HCT116 (cell line): ENCODE measurements around the gene FBXO42. TPM values are rescaled to one million over a fixed set of nuclear protein-coding genes. Genes with fewer than 3 reads are reported as not detected.

Source experiments
- ATAC-seq: fragments of 200-7000 bp; cut with Tn5 transposase; 2 replicates; pipeline ENCODE4 v1.9.1; 2020; ENCODE audit warnings: mild to moderate bottlenecking, moderate library complexity
- BruUV-seq: library from RNA; stranded (reverse); fragments of 400-500 nt; replicated peaks from 2 replicates; lab custom pipeline; 2021; lab: Mats Ljungman, UMichigan
- CTCF ChIA-PET: fragments of 300-600 bp; sonication (Branson Sonifier 250); formaldehyde crosslinking; loops from one replicate; lab custom pipeline; 2021; ENCODE audit warnings: antibody characterized with exemption; lab: Charles Lee
- POLR2A ChIA-PET: fragments of 300-600, 350-600 bp; sonication (Branson Sonifier 250); formaldehyde crosslinking; loops from one replicate; lab custom pipeline; 2021; ENCODE audit warnings: antibody characterized with exemption; lab: Charles Lee
- RAD21 ChIA-PET, 2 experiments: fragments of 300-600 bp; sonication (Branson Sonifier 250); formaldehyde crosslinking; loops; one replicate each; lab custom pipeline; 2023; ENCODE audit warnings: low total read pairs in 2 of 2; ENCODE audit not compliant: uncharacterized antibody in 2 of 2, unreplicated experiment in 2 of 2, low non-redundant PET in 1 of 2; lab: Charles Lee
- DNase-seq: peaks from one replicate; pipeline ENCODE4 v3.0.0-alpha.2; 2010; ENCODE audit warnings: low read depth, low spot score
- H2AFZ ChIP-seq: fragments of 200-600 bp; shearing (Covaris generic), sonication (generic); 2 replicates; pipeline ENCODE4 v1.6.1; 2017; ENCODE audit warnings: low read depth, mixed run types, mixed read lengths, antibody characterized with exemption, low read length; ENCODE audit not compliant: poor library complexity, severe bottlenecking
- H3K27ac ChIP-seq: 2 replicates; pipeline ENCODE4 v1.5.1; 2012; ENCODE audit warnings: low read depth, low read length
- H3K27me3 ChIP-seq: fragments of 200-600 bp; sonication (generic); 2 replicates; pipeline ENCODE4 v1.6.1; 2016; ENCODE audit warnings: mixed run types, low read length, mixed read lengths; ENCODE audit not compliant: insufficient read depth
- H3K36me3 ChIP-seq, 2 experiments: fragments of 200-500 bp in 1 of 2; fragments of 200-600 bp in 1 of 2; sonication (Bioruptor generic) in 1 of 2; sonication (generic) in 1 of 2; 2 replicates each; pipeline versions ENCODE4 v1.5.1 to v1.6.1; 2014 to 2016; ENCODE audit warnings: low read length in 2 of 2, inconsistent platforms in 1 of 2, mixed read lengths in 1 of 2, mixed run types in 1 of 2; ENCODE audit not compliant: insufficient read depth in 2 of 2, control insufficient read depth in 1 of 2
- H3K4me1 ChIP-seq, 2 experiments: fragments of 200-600 bp in 1 of 2; sonication (generic) in 1 of 2; 2 replicates each; pipeline versions ENCODE4 v1.5.1 to v1.6.1; 2012 to 2017; ENCODE audit warnings: low read length in 2 of 2, inconsistent platforms in 1 of 2, mild to moderate bottlenecking in 1 of 2, mixed read lengths in 1 of 2, mixed run types in 1 of 2, moderate library complexity in 1 of 2; ENCODE audit not compliant: insufficient read depth in 2 of 2, control insufficient read depth in 1 of 2
- H3K4me2 ChIP-seq: fragments of 200-600 bp; sonication (generic); 2 replicates; pipeline ENCODE4 v1.6.1; 2017; ENCODE audit warnings: mixed run types, low read length, mixed read lengths
- H3K4me3 ChIP-seq, 2 experiments: fragments of 200-600 bp in 1 of 2; sonication (generic) in 1 of 2; replicated peaks in 1 of 2; 2 replicates each; pipeline ENCODE4 v1.5.1; 2011 to 2016; ENCODE audit warnings: low read length in 2 of 2, control low read depth in 1 of 2, low read depth in 1 of 2, mild to moderate bottlenecking in 1 of 2, mixed read lengths in 1 of 2, mixed run types in 1 of 2
- H3K79me2 ChIP-seq: fragments of 200-600 bp; sonication (generic); 2 replicates; pipeline ENCODE4 v1.6.1; 2017; ENCODE audit warnings: mild to moderate bottlenecking, mixed run types, low read length, moderate library complexity, mixed read lengths; ENCODE audit not compliant: insufficient read depth
- H3K9ac ChIP-seq: fragments of 200-600 bp; sonication (generic); 2 replicates; pipeline ENCODE4 v1.6.1; 2016; ENCODE audit warnings: low read length, mixed read lengths
- H3K9me2 ChIP-seq: fragments of 200-600 bp; sonication (generic), shearing (Covaris generic); 2 replicates; pipeline ENCODE4 v1.6.1; 2017; ENCODE audit warnings: mixed run types, mild to moderate bottlenecking, moderate library complexity; ENCODE audit not compliant: insufficient read depth
- H3K9me3 ChIP-seq, 2 experiments: fragments of 200-500 bp in 1 of 2; fragments of 200-600 bp in 1 of 2; sonication (Bioruptor generic) in 1 of 2; sonication (generic) in 1 of 2; 2 replicates each; pipeline ENCODE4 v1.6.1; 2014 to 2017; ENCODE audit warnings: low read length in 2 of 2, mixed read lengths in 2 of 2, inconsistent platforms in 1 of 2, low read depth in 1 of 2, mild to moderate bottlenecking in 1 of 2, mixed run types in 1 of 2, moderate library complexity in 1 of 2; ENCODE audit not compliant: control insufficient read depth in 1 of 2, insufficient read depth in 1 of 2
- H4K20me1 ChIP-seq: fragments of 200-600 bp; sonication (generic), shearing (Covaris generic); 2 replicates; pipeline ENCODE4 v1.6.1; 2017; ENCODE audit warnings: mixed run types, mild to moderate bottlenecking, moderate library complexity; ENCODE audit not compliant: insufficient read depth
- CBX3 ChIP-seq: IDR thresholded peaks from 2 replicates; pipeline ENCODE4 v1.6.1; 2012; ENCODE audit warnings: low read depth
- ELF1 ChIP-seq: IDR thresholded peaks from 2 replicates; pipeline ENCODE4 v1.6.1; 2012; ENCODE audit warnings: low read depth, borderline replicate concordance
- EZH2phosphoT487 ChIP-seq: fragments of 200-600 bp; IDR thresholded peaks from 2 replicates; pipeline ENCODE4 v1.6.1; 2018; ENCODE audit warnings: antibody characterized with exemption, borderline replicate concordance
- MAX ChIP-seq: IDR thresholded peaks from 2 replicates; pipeline ENCODE4 v1.6.1; 2012
- POLR2A ChIP-seq: IDR thresholded peaks from 2 replicates; pipeline ENCODE4 v1.7.0; 2011; ENCODE audit warnings: borderline replicate concordance; ENCODE audit not compliant: insufficient read depth, insufficient read length; ENCODE audit errors: extremely low read depth
- REST ChIP-seq: IDR thresholded peaks from 2 replicates; pipeline ENCODE4 v1.6.1; 2012; ENCODE audit warnings: low read depth
- SP1 ChIP-seq: IDR thresholded peaks from 2 replicates; pipeline ENCODE4 v1.6.1; 2012; ENCODE audit warnings: low read depth
- SRF ChIP-seq: IDR thresholded peaks from 2 replicates; pipeline ENCODE4 v1.6.1; 2012; ENCODE audit warnings: low read depth
- intact Hi-C: fragments of 100-400 bp; cut with micrococcal nuclease; formaldehyde crosslinking; loops from 2 replicates; pipeline ENCODE4 v1.10.0; 2022
- total RNA-seq: library from RNA; stranded (reverse); gene quantifications from one replicate; pipeline ENCODE4 v1.2.1, GENCODE V29; 2021; ENCODE audit not compliant: unreplicated experiment

The FBXO42 gene
- total RNA-seq, 1 experiment from 2014 or later: 20.6 TPM

GRCh38 chr1:16199157-16199501 lies 153.2 kb downstream of the FBXO42 start:
- Histone ChIP-seq H3K9ac (no peak overlapping the region), H3K9me2 (no peaks in the 10 kb centered on the region), H3K4me2 (no peak overlapping the region)
- ATAC-seq: peak; percentile 28; the same call in 1 of the 2 replicates
- no peak for TF ChIP-seq CBX3
- TF ChIP-seq SRF: no peak
- no peak for TF ChIP-seq SP1
- TF ChIP-seq MAX: no peak
- TF ChIP-seq, all 23 proteins: peak for 0
- Histone ChIP-seq H3K36me3 (peaks cover 16 to 26% of the 10 kb centered on the region in 2 experiments; a peak in 3 of 4 replicates), H3K9me3 (no peaks in the 10 kb centered on the region), H3K27me3 (no peaks in the 10 kb centered on the region), H3K79me2 (no peaks in the 10 kb centered on the region; the same call in 1 of the 2 replicates), H3K4me1 (no peaks in the 10 kb centered on the region), H2AFZ (no peak overlapping the region), H3K27ac (no peak overlapping the region), H3K4me3 (no peak overlapping the region), H4K20me1 (no peaks in the 10 kb centered on the region)
- POLR2A ChIA-PET: no interaction called here
- intact Hi-C loops: no loop called here
- CTCF ChIA-PET: no interaction called here
- BruUV-seq: no TSS peak
- RAD21 ChIA-PET: no interaction called here
- no peak for DNase-seq

- ChIA-PET CTCF (no interaction called here), RAD21 (no interaction called here), POLR2A (no interaction called here)
- Histone ChIP-seq H3K79me2 (no peaks in the 10 kb centered on the region), H2AFZ (no peak overlapping the region), H3K27me3 (no peaks in the 10 kb centered on the region), H3K36me3 (peaks cover 12 to 26% of the 10 kb centered on the region in 2 experiments; a peak in 3 of 4 replicates), H3K4me3 (no peak overlapping the region), H3K9me3 (no peaks in the 10 kb centered on the region), H3K4me1 (no peaks in the 10 kb centered on the region), H3K27ac (no peak overlapping the region), H3K4me2 (no peak overlapping the region), H3K9me2 (no peaks in the 10 kb centered on the region), H4K20me1 (no peaks in the 10 kb centered on the region), H3K9ac (no peak overlapping the region)
- ATAC-seq (no peak), DNase-seq (no peak)
- TF ChIP-seq EZH2phosphoT487 (no peak), REST (no peak), ELF1 (no peak), POLR2A (no peak)
- intact Hi-C loops: no loop called here
- BruUV-seq: no TSS peak
Measured at GRCh38 chr1:16198444-16199156, 153.7 kb downstream of the FBXO42 start.
